K562 (cell line): ENCODE results near the gene EFCAB9. TPM values are rescaled to one million over a fixed set of nuclear protein-coding genes. Genes with fewer than 3 reads are reported as not detected.

Experiments
- ATF1 ChIP-seq, 2 experiments: fragments of 450-650 bp in 1 of 2; IDR thresholded peaks; 2 replicates each; pipeline ENCODE4 v1.6.1; 2016; ENCODE audit warnings: missing compliant biosample characterization in 1 of 2, missing genetic modification characterization in 1 of 2
- ATF7 ChIP-seq: fragments of 450-650 bp; IDR thresholded peaks from 2 replicates; pipeline ENCODE4 v1.7.1; 2014; ENCODE audit warnings: mild to moderate bottlenecking, moderate library complexity
- BACH1 ChIP-seq: fragments of 200-800 bp; sonication (Bioruptor generic); IDR thresholded peaks from 2 replicates; pipeline ENCODE4 v1.6.1; 2016; ENCODE audit warnings: missing genetic modification characterization, missing compliant biosample characterization
- BCOR ChIP-seq: fragments of 450-650 bp; IDR thresholded peaks from 2 replicates; pipeline ENCODE4 v1.6.1; 2016
- BMI1 ChIP-seq: fragments of 150-350 bp; IDR thresholded peaks from 2 replicates; pipeline ENCODE4 v1.6.1; 2014; ENCODE audit warnings: low read length
- CHD4 ChIP-seq: fragments of 200-600 bp; sonication (generic); IDR thresholded peaks from 3 replicates; pipeline ENCODE4 v1.6.1; 2012; ENCODE audit warnings: low read depth, mild to moderate bottlenecking, mixed read lengths, low read length, inconsistent platforms; ENCODE audit not compliant: insufficient read depth, insufficient replicate concordance, poor library complexity, severe bottlenecking
- FOXM1 ChIP-seq, 2 experiments: fragments of 450-650 bp in 1 of 2; sonication (generic) in 1 of 2; formaldehyde crosslinking in 1 of 2; IDR thresholded peaks; 2 replicates each; pipeline versions ENCODE4 v1.6.1 to v1.9.0; 2017 to 2022; ENCODE audit warnings: low read depth in 2 of 2, mild to moderate bottlenecking in 2 of 2, missing genetic modification reagents in 1 of 2, moderate library complexity in 1 of 2
- MED1 ChIP-seq: sonication (generic); formaldehyde crosslinking; IDR thresholded peaks from 2 replicates; pipeline ENCODE4 v1.8.1; 2023; ENCODE audit warnings: missing genetic modification reagents, borderline replicate concordance
- MEF2A ChIP-seq: IDR thresholded peaks from 2 replicates; pipeline ENCODE4 v1.6.1; 2011; ENCODE audit warnings: low read depth, mild to moderate bottlenecking, low read length, moderate library complexity; ENCODE audit not compliant: control insufficient read depth
- PHF8 ChIP-seq: fragments of 200-600 bp; sonication (generic); IDR thresholded peaks from 2 replicates; pipeline ENCODE4 v1.6.1; 2012; ENCODE audit warnings: mixed run types, mild to moderate bottlenecking, inconsistent platforms, low read length, moderate library complexity, borderline replicate concordance
- SMARCC2 ChIP-seq: fragments of 450-650 bp; IDR thresholded peaks from 2 replicates; pipeline ENCODE4 v1.6.1; 2017; ENCODE audit warnings: antibody characterized with exemption, moderate library complexity, mild to moderate bottlenecking, low read depth
- SPI1 ChIP-seq: IDR thresholded peaks from 2 replicates; pipeline ENCODE4 v1.6.1; 2011; ENCODE audit warnings: low read depth, low read length, control low read depth, borderline replicate concordance
- ZBTB7A ChIP-seq: IDR thresholded peaks from 2 replicates; pipeline ENCODE4 v1.6.1; 2011; ENCODE audit warnings: low read depth, mild to moderate bottlenecking, low read length, moderate library complexity, borderline replicate concordance; ENCODE audit not compliant: control insufficient read depth
- ZKSCAN8 ChIP-seq: fragments of 200-800 bp; sonication (Bioruptor generic); IDR thresholded peaks from 2 replicates; pipeline ENCODE4 v1.6.1; 2016; ENCODE audit warnings: missing genetic modification characterization, missing compliant biosample characterization
- ZNF133 ChIP-seq: fragments of 250-450 bp; sonication (Bioruptor Pico); IDR thresholded peaks from 2 replicates; pipeline ENCODE4 v1.4.0; 2020; ENCODE audit warnings: mild to moderate bottlenecking
- ZNF311 ChIP-seq: fragments of 250-450 bp; sonication (Bioruptor Pico); IDR thresholded peaks from 2 replicates; pipeline ENCODE4 v1.4.0; 2020; ENCODE audit warnings: mild to moderate bottlenecking, moderate library complexity
- ZNF592 ChIP-seq: fragments of 450-650 bp; IDR thresholded peaks from 2 replicates; pipeline ENCODE4 v1.6.1; 2017; ENCODE audit warnings: antibody characterized with exemption, mild to moderate bottlenecking
- polyA plus RNA-seq, 8 experiments: library from polyadenylated mRNA; depleted of rRNA in 4 of 8; stranded (reverse) in 5 of 8; unstranded in 3 of 8; fragments of >200 nt; fragmentation: Nextera tagmentation in 2 of 8; fragmentation: Illumina TruSeq in 1 of 8; extraction: Ambion mirVana in 2 of 8; extraction: Trizol in 1 of 8; gene quantifications; 2 replicates each; pipeline versions ENCODE4 v1.2.1 to v1.2.3, GENCODE V29; 2011 to 2014; ENCODE audit warnings: inconsistent platforms in 1 of 8, missing spikeins in 1 of 8
- total RNA-seq, 7 experiments: library from RNA; depleted of rRNA in 6 of 7; stranded (reverse); fragments of >200 nt in 6 of 7; fragmentation: Illumina TruSeq in 2 of 7; extraction: Trizol in 2 of 7; gene quantifications; 2 replicates each; pipeline versions ENCODE4 v1.2.1 to v1.2.3, GENCODE V29; 2011 to 2021; ENCODE audit warnings: low replicate concordance in 1 of 7
- TF ChIP-seq, protein P1 (sequence below): sonication (generic); formaldehyde crosslinking; IDR thresholded peaks from 2 replicates; pipeline ENCODE4 v1.8.1; 2023; ENCODE audit warnings: missing genetic modification reagents, mild to moderate bottlenecking, borderline replicate concordance

The EFCAB9 gene
- total and polyA plus RNA-seq, 9 of the 15 experiments (the other 6 are each of a cell fraction or from before 2014, with no cell fraction given) = not detected

- TF ChIP-seq MED1 = no peak
- TF ChIP-seq, protein P1, sequence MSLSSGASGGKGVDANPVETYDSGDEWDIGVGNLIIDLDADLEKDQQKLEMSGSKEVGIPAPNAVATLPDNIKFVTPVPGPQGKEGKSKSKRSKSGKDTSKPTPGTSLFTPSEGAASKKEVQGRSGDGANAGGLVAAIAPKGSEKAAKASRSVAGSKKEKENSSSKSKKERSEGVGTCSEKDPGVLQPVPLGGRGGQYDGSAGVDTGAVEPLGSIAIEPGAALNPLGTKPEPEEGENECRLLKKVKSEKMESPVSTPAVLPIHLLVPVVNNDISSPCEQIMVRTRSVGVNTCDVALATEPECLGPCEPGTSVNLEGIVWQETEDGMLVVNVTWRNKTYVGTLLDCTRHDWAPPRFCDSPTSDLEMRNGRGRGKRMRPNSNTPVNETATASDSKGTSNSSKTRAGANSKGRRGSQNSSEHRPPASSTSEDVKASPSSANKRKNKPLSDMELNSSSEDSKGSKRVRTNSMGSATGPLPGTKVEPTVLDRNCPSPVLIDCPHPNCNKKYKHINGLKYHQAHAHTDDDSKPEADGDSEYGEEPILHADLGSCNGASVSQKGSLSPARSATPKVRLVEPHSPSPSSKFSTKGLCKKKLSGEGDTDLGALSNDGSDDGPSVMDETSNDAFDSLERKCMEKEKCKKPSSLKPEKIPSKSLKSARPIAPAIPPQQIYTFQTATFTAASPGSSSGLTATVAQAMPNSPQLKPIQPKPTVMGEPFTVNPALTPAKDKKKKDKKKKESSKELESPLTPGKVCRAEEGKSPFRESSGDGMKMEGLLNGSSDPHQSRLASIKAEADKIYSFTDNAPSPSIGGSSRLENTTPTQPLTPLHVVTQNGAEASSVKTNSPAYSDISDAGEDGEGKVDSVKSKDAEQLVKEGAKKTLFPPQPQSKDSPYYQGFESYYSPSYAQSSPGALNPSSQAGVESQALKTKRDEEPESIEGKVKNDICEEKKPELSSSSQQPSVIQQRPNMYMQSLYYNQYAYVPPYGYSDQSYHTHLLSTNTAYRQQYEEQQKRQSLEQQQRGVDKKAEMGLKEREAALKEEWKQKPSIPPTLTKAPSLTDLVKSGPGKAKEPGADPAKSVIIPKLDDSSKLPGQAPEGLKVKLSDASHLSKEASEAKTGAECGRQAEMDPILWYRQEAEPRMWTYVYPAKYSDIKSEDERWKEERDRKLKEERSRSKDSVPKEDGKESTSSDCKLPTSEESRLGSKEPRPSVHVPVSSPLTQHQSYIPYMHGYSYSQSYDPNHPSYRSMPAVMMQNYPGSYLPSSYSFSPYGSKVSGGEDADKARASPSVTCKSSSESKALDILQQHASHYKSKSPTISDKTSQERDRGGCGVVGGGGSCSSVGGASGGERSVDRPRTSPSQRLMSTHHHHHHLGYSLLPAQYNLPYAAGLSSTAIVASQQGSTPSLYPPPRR = peak; percentile 87; the same call in 1 of the 2 replicates
- no peak for TF ChIP-seq ZNF133
- TF ChIP-seq FOXM1 (IDR thresholded peaks at IDR 0.05; ENCODE audit: low read depth) = no peak
- TF ChIP-seq FOXM1 (CRISPR knock-in tag; IDR thresholded peaks at IDR 0.05; ENCODE audit: low read depth) = no peak
- TF ChIP-seq ZNF311 (CRISPR knock-in tag) = no peak
- TF ChIP-seq ATF7 = peak; percentile 62
- peak; percentile 85 for TF ChIP-seq BCOR
- TF ChIP-seq MEF2A = no peak
- TF ChIP-seq PHF8 = no peak
- TF ChIP-seq SMARCC2 = no peak
- TF ChIP-seq ZNF592 = peak; percentile 71; the same call in 1 of the 2 replicates
- TF ChIP-seq BACH1 (tag) = no peak
- TF ChIP-seq CHD4 = no peak
- TF ChIP-seq ZKSCAN8 (CRISPR knock-in tag) = no peak
- no peak for TF ChIP-seq ZBTB7A
- peak; percentile 63 for TF ChIP-seq SPI1
- no peak for TF ChIP-seq ATF1 (CRISPR knock-in tag; IDR thresholded peaks at IDR 0.05)
- TF ChIP-seq ATF1 (tag; IDR thresholded peaks at IDR 0.05) = peak; percentile 29; the same call in 1 of the 2 replicates
- no peak for TF ChIP-seq BMI1
These were observed 43.2 kb upstream of the EFCAB9 start (continued) for GRCh38 chr5:172150514-172151425.
